Measurements from ENCODE around the gene OR2S2.

- TF ChIP-seq CTCF (IDR thresholded peaks at IDR 0.05), result no peak
- no peak for TF ChIP-seq POLR2A (IDR thresholded peaks at IDR 0.05)
These were observed 37.0 kb upstream of the OR2S2 start for GRCh38 chr9:35994959-35995358.

Measured in suprapubic skin (tissue), 3 donors.